NCI-H1436 (cell line): ENCODE results near the gene THSD4.

Experiments used
- DNase-seq: peaks from one replicate; lab custom pipeline; 2025; lab: John Stamatoyannopoulos, UW

THSD4 gene

GRCh38 chr15:71753346-71753745, 638.1 kb downstream of the THSD4 start:
- DNase-seq, result no peak

GRCh38 chr15:71754660-71755059, 639.4 kb downstream of the THSD4 start:
- DNase-seq, result no peak

- DNase-seq, result no peak
Measured at GRCh38 chr15:71755092-71755970, 640.1 kb downstream of the THSD4 start.

- no peak for DNase-seq
Measured at GRCh38 chr15:71756599-71757352, 641.5 kb downstream of the THSD4 start.

- no peak for DNase-seq
Measured at GRCh38 chr15:71757741-71758530, 642.7 kb downstream of the THSD4 start.

- DNase-seq, result no peak
Measured at GRCh38 chr15:71758711-71759110, 643.4 kb downstream of the THSD4 start.

- DNase-seq, result no peak
Measured at GRCh38 chr15:71760852-71761251, 645.6 kb downstream of the THSD4 start.

GRCh38 chr15:71761649-71762048, 646.4 kb downstream of the THSD4 start:
- DNase-seq, result no peak

GRCh38 chr15:71768184-71768583, 652.9 kb downstream of the THSD4 start:
- DNase-seq, result no peak

GRCh38 chr15:71773206-71773859, 658.1 kb downstream of the THSD4 start:
- DNase-seq, result no peak

- DNase-seq, result no peak
Measured at GRCh38 chr15:71775856-71776255, 660.6 kb downstream of the THSD4 start.

- DNase-seq, result no peak
Measured at GRCh38 chr15:71776304-71776703, 661.0 kb downstream of the THSD4 start.

- no peak for DNase-seq
Measured at GRCh38 chr15:71777216-71777943, 662.1 kb downstream of the THSD4 start.

GRCh38 chr15:71779073-71779797, 664.0 kb downstream of the THSD4 start:
- no peak for DNase-seq

- DNase-seq, result peak; percentile 49
Measured at GRCh38 chr15:71780115-71780976, 665.1 kb downstream of the THSD4 start.

- DNase-seq, result no peak
Measured at GRCh38 chr15:71781179-71781964, 666.1 kb downstream of the THSD4 start.

GRCh38 chr15:71781965-71782265, 666.6 kb downstream of the THSD4 start:
- DNase-seq, result no peak

- DNase-seq, result no peak
Measured at GRCh38 chr15:71782422-71783165, 667.3 kb downstream of the THSD4 start.
